IPS-11a (cell line): ENCODE results near the gene UGT1A8.
"Not testable (repeated sequence)": the region's sequence is repeated elsewhere in the genome, so short reads cannot be mapped to it uniquely, and the experiment has no call there.

Experiments used
- H3K4me3 ChIP-seq: one replicate; pipeline ENCODE4 v1.5.1; 2013; ENCODE audit warnings: low read depth, low read length, control low read depth

The UGT1A8 gene

GRCh38 chr2:233712611-233713261, 95.3 kb downstream of the UGT1A8 start, which contains the start of gene UGT1A5:
Gene UGT1A5, plus strand, starts transcription at chr2:233712907. Its CDS starts 85 bp downstream, at chr2:233712992.
- H3K4me3 ChIP-seq, result no peak within 1 kb of the TSS

GRCh38 chr2:233713262-233713615, 95.8 kb downstream of the UGT1A8 start:
- no peak overlapping the region for H3K4me3 ChIP-seq

GRCh38 chr2:233714121-233714520, 96.7 kb downstream of the UGT1A8 start:
- no peak overlapping the region for H3K4me3 ChIP-seq

DNA sequence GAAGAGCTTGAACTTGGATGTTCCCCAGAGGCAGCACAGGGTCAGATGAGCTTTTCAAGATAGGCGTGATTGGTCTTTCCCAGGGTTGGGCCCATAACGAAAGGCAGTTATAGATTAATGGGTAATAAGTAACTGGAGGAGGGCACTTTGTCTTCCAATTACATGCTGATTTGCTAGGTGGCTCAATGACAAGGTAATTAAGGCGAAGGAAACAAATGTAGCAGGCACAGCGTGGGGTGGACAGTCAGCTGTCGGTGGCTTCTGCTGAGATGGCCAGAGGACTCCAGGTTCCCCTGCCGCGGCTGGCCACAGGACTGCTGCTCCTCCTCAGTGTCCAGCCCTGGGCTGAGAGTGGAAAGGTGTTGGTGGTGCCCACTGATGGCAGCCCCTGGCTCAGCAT, 101.1 kb downstream of the UGT1A8 start, which contains the start of gene UGT1A4:
Gene UGT1A4 (plus strand): TSS at position 185 of the 400 bp plus-strand sequence. CDS start 85 bp downstream, at position 270.
- no peak within 1 kb of the TSS for H3K4me3 ChIP-seq

DNA sequence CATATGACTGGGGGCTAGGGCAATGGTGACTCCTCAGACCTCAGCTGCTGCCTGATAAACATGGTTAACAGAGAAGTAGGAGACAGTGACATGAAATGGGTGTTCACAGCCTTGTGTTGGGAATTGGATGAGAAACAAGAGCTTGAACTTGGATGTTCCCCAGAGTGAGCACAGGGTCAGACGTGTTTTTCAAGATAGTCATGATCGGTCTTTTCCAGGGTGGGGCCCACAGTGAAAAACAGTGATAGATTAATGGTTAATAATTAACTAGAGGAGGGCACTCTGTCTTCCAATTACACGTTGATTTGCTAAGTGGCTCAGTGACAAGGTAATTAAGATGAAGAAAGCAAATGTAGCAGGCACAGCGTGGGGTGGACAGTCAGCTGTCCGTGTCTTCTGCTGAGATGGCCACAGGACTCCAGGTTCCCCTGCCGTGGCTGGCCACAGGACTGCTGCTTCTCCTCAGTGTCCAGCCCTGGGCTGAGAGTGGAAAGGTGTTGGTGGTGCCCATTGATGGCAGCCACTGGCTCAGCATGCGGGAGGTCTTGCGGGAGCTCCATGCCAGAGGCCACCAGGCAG, 111.4 kb downstream of the UGT1A8 start, which contains the start of gene UGT1A3:
Gene UGT1A3 (plus strand): TSS at position 320 of the 579 bp plus-strand sequence. CDS start 85 bp downstream, at position 405.
- H3K4me3 ChIP-seq, result no peak within 1 kb of the TSS

DNA sequence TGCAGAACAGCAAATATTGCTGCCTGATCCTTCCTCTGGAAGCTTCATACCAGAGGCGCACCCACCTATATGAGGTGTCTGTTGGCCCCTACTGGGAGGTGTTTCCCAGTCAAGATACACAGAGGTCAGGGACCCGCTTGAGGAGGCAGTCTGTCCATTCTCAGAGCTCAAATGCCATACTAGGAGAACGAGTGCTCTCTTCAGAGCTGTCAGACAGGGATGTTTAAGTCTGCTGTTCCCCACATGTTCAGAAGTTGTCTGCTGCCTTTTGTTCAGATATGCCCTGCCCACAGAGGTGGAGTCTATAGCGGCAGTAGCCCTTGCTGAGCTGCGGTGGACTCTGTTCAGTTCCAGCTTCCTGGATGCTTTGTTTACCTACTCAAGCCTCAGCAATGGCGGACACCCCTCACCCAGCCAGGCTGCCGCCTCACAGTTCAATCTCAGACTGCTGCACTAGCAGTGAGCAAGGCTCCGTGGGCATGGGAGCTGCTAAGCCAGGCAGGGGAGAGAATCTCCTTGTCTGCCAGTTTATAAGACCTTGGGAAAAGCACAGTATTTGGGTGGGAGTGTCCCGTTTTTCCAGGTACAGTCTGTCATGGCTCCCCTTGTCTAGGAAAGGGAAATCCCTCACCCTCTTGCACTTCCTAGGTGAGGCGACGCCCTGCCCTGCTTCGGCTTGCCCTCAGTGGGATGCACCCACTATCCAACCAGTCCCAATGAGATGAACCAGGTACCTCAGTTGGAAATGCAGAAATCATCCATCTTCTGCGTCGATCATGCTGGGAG, 119.6 kb downstream of the UGT1A8 start:
- not testable (repeated sequence) for H3K4me3 ChIP-seq

DNA sequence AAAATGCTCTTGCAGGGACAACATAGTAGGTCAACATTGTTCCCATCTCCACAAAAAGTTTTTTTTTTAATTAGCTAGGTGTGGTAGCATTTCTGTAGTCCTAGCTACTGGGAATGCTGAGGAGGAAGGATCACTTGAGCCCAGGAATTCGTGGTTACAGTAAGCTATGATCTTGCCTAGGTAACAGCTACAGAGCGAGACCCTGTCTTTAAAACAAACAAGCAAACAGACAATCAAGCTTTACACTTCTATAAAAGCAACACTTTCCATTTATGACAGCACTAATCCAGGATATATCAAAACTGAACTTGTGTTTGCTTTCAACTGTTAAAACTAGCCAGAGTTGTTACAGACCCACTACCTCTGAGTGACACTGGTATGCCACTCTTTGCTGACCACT, 123.4 kb downstream of the UGT1A8 start:
- H3K4me3 ChIP-seq, result no peak overlapping the region

DNA sequence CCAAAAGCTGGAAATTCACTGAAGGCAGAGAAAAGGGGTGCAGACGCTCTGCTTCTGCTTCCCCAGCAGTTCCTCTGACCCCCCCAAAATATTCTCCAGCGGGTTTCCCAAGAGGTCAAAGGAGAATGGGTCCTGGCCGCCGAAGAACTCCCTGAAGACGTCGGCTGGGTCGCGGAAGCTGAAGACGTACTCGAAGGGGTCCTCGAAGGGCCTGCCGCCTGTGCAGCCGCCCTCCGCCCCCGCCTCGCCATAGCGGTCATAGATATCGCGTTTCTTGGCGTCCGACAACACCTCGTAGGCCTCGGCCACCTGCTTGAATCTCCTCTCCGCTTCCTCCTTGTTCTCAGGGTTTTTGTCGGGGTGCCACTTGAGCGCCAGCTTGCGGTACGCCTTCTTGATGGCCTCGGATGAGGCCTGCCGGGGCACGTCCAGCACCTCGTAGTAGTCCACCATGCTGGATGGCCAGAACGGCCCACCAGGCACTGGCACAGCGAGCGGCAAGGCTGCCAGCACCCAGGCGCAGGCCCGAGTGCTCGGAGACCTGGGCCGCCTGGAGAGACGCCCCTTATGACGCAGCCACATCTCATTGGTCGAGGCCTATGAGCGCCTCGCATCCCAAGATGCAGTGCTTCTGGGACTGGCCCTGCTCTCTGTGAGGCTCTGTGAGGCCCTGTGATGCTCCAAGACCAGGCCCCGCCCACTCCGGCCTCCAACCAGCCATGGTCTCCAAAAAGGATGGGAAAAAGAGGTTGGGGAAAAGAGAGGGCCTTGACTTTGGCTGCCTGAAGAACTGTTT, 126.2 kb downstream of the UGT1A8 start:
- no peak overlapping the region for H3K4me3 ChIP-seq

DNA sequence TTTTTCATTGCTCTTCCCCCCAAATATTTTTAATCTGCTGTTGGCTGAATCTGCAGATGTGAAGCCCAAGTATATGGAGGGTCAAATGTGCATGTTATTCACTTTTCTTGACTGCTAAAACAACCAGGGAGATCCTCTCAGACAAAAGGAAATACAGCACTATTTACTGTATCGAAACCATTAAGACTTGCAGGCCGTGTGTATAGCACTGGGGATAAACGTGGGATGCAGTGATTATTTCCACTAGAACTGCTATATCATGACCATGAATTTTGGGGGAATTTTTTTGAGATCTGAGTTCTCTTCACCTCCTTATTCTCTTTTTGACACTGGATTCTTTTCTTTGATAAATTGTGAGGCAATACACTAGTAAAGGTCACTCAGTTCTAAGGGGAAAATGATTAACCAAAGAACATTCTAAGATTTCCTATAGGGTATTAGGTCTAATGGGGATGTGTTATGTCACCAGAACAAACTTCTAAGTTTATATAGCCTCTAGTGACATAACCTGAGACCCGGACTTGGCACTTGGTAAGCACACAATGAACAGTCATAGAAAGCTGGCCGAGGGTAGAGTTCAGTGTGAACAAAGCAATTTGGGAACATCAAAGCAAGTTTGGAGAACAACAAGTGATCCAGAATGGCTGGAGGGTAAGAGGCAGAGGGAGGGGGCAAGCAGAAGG, 127.8 kb downstream of the UGT1A8 start:
- H3K4me3 ChIP-seq, result no peak overlapping the region

DNA sequence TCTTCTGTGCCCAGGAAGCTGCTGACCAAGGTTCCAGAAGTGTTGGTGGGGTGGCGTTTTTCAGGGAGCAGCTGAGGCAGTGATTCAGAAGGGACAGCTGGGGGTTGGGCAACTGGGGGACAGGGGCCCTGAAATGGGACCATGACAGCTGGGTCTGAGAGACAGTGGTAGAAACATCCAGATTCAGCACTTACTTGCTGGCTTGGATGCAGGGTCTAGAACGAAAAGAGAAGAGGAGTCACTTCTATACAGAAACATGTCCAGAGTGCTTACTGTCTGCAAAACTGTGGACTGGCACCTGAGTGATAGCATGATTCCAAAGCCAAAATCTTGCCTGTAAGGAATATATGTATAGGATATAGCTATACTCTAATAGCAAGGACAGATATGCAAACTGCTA, 128.4 kb downstream of the UGT1A8 start:
- not testable (repeated sequence) for H3K4me3 ChIP-seq

DNA sequence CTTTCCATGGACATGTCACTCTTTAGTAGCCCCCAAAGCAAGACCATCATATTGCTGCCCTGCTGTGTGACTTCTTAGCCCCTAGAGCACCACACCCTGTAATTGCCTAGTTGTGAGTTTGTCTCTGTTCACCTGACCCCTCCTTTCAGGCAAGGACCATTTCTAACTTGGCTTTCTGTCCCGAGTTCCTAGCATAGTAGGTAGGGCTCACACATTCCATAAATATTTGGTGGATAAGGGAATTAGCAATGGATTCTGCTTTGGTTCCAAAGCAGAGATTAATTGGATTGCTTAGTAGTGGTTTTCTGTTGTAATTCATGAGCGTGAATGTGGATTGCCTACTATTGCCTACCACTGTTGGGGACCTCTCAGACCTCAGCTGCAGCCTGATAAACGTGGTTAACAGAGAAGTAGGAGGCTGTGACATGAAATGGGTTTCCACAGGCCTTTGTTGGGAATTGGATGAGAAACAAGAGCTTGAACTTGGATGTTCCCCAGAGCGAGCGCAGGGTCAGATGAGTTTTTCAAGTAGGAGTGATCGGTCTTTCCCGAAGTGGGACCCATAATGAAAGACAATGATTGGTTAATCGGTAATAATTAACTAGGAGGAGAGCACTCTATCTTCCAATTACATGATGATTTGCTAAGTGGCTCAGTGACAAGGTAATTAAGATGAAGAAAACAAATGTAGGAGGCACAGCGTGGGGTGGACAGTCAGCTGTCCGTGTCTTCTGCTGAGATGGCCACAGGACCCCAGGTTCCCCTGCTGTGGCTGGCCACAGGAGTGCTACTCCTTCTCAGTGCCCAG, 129.2 kb downstream of the UGT1A8 start:
- no peak overlapping the region for H3K4me3 ChIP-seq

GRCh38 chr2:233747283-233747544, 129.8 kb downstream of the UGT1A8 start:
- no peak overlapping the region for H3K4me3 ChIP-seq

DNA sequence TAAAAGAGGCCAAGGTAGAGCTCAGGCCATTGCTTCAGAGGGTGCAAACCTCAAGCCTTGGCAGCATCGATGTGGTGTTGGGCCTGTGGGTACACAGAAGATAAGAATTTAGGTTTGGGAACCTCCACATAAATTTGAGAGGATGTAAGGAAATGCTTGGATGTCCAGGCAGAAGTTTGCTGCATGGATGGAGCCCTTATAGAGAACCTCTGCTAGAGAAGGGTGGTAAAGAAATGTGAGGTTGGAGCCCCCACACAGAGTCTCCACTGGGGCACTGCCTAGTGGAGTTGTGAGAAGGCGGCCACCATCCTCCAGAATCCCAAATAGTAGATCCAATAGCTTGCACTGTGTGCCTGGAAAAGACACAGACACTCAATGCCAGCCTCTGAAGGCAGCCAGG, 133.3 kb downstream of the UGT1A8 start:
- H3K4me3 ChIP-seq, result not testable (repeated sequence)

- H3K4me3 ChIP-seq, result not testable (repeated sequence)
These were observed 134.0 kb downstream of the UGT1A8 start for GRCh38 chr2:233751212-233752009.

DNA sequence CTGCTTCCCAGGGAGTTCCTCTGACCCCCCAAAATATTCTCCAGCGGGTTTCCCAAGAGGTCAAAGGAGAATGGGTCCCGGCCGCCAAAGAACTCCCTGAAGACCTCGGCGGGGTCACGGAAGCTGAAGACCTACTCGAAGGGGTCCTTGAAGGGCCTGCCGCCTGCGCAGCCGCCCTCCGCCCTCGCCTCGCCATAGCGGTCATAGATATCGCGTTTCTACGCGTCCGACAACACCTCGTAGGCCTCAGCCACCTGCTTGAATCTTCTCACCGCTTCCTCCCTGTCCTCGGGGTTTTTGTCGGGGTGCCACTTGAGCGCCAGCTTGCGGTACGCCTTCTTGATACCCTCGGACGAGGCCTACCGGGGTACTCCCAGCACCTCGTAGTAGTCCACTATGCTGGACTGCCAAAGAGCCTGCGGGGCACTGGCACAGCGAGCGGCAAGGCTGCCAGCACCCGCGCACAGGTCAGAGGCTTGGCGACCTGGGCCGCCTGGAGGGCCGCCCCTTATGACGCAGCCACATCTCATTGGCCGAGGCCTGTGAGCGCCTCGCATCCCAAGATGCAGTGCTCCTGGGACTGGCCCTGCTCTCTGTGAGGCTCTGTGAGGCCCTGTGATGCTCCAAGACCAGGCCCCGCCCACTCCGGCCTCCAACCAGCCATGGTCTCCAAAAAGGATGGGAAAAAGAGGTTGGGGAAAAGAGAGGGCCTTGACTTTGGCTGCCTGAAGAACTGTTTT, 137.6 kb downstream of the UGT1A8 start:
- H3K4me3 ChIP-seq, result no peak overlapping the region

- no peak overlapping the region for H3K4me3 ChIP-seq
These were observed 139.1 kb downstream of the UGT1A8 start for GRCh38 chr2:233756429-233757081.

GRCh38 chr2:233758141-233758540, 140.7 kb downstream of the UGT1A8 start:
- H3K4me3 ChIP-seq, result no peak overlapping the region

DNA sequence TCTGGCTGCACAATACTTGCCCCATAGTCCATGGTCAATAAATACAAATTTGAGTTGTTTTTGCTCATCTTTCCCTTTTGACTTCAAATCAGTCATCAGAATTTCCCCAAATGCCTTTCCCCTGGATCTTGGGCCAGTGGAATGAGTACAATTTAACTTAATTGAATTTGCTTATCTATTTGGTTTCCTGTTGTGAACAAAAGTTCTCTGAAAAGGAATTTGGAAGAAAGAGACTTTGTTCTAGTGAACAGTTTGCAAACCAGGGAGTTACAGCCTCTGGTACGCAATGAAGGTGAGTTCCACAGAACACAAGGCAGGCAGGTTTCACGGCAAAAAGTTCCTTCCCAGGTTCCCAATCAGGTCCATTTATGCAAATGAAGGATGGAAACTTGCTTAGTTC, 141.4 kb downstream of the UGT1A8 start:
- no peak overlapping the region for H3K4me3 ChIP-seq
